HG03558 (cell line): ENCODE data around the gene CA10.

Experiments used
- ATAC-seq: cut with Tn5 transposase; IDR thresholded peaks from one replicate; pipeline ENCODE4 v1.9.1; 2021; ENCODE audit warnings: moderate number of reproducible peaks; ENCODE audit not compliant: unreplicated experiment; ENCODE audit errors: extremely low read depth

CA10 gene

GRCh38 chr17:51904379-51904778 lies 254.1 kb downstream of the CA10 start:
- no peak for ATAC-seq

GRCh38 chr17:51901242-51901641 lies 257.3 kb downstream of the CA10 start:
- ATAC-seq = no peak

GRCh38 chr17:51891936-51892335 lies 266.6 kb downstream of the CA10 start:
- no peak for ATAC-seq

GRCh38 chr17:51890710-51891109 lies 267.8 kb downstream of the CA10 start:
- ATAC-seq = no peak

GRCh38 chr17:51888816-51889215 lies 269.7 kb downstream of the CA10 start:
- ATAC-seq = no peak

GRCh38 chr17:51876986-51877385 lies 281.5 kb downstream of the CA10 start:
- ATAC-seq = no peak

- ATAC-seq = no peak
Measured at GRCh38 chr17:51873302-51873701, 285.2 kb downstream of the CA10 start.

- ATAC-seq = no peak
Measured at GRCh38 chr17:51869387-51869786, 289.1 kb downstream of the CA10 start.

- no peak for ATAC-seq
Measured at GRCh38 chr17:51860954-51861561, 297.5 kb downstream of the CA10 start.

GRCh38 chr17:51857052-51857597 lies 301.4 kb downstream of the CA10 start:
- no peak for ATAC-seq

GRCh38 chr17:51855806-51856205 lies 302.7 kb downstream of the CA10 start:
- no peak for ATAC-seq

GRCh38 chr17:51853857-51854256 lies 304.7 kb downstream of the CA10 start:
- ATAC-seq = no peak

GRCh38 chr17:51852603-51853002 lies 305.9 kb downstream of the CA10 start:
- no peak for ATAC-seq

- ATAC-seq = no peak
Measured at GRCh38 chr17:51850201-51850600, 308.3 kb downstream of the CA10 start.

GRCh38 chr17:51848451-51848850 lies 310.1 kb downstream of the CA10 start:
- no peak for ATAC-seq

GRCh38 chr17:51846566-51846965 lies 311.9 kb downstream of the CA10 start:
- ATAC-seq = no peak

- no peak for ATAC-seq
Measured at GRCh38 chr17:51845776-51846175, 312.7 kb downstream of the CA10 start.

GRCh38 chr17:51842763-51843162 lies 315.8 kb downstream of the CA10 start:
- no peak for ATAC-seq

- no peak for ATAC-seq
Measured at GRCh38 chr17:51841669-51842068, 316.8 kb downstream of the CA10 start.

GRCh38 chr17:51840688-51841087 lies 317.8 kb downstream of the CA10 start:
- ATAC-seq = no peak

- ATAC-seq = no peak
Measured at GRCh38 chr17:51833620-51834019, 324.9 kb downstream of the CA10 start.

- ATAC-seq = no peak
Measured at GRCh38 chr17:51833045-51833444, 325.5 kb downstream of the CA10 start.
